Urothelium cell line (cell line): ENCODE results near the gene PLEKHO1.
A peak's percentile ranks its signal among the peaks of the same experiment; 100 is the strongest.
"Not testable (repeated sequence)": the region's sequence is repeated elsewhere in the genome, so short reads cannot be mapped to it uniquely, and the experiment has no call there.

Source experiments
- DNase-seq: peaks from one replicate; pipeline ENCODE4 v3.0.0; 2011; ENCODE audit warnings: low spot score, mixed read lengths
- FAIRE-seq: peaks from 2 replicates; lab custom pipeline; 2011; peaks lifted over from hg19 to GRCh38; lab: Jason Lieb, UNC

Gene PLEKHO1

DNA sequence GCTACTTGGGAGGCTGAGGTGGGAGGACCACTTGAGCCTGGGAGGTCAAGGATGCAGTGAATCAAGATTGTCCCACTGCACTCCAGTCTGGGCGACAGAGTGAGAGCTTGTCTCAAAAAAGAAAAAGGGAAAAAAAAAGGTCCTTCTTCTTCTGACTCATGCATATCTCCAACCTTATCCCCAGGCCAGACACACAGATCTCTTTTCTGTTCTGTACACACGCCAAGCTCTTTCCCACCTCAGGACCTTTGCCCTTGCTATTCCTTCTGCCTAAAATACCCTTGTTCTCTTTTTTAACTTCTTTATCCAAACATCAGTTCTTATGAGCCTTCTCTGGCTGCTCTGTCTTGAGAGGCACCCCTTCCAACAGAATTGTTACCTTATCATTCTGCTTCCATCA, 22.1 kb downstream of the PLEKHO1 start:
- no peak for DNase-seq
- no peak for FAIRE-seq

DNA sequence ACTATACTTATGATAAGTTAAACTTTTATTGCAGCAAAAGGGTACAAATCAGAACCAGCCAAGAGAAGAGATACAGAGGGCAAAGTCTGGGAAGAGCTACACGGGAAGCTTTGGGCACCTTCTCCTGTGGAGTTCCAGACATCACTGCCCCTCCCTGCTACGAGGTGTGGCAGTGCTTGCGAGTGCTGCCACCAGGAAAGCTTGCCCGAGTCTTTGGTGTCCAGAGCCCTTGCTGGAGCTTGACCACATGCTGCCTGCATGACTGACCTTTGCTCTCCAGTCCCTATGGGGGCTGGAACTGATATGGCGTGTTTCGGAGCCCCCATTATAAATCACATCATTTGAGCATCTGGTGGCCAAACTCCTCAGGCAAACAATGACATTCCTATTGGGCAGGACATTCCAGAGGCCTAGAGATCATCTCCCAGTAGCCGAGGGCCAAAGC, 23.4 kb downstream of the PLEKHO1 start:
- DNase-seq (no peak), FAIRE-seq (no peak)

DNA sequence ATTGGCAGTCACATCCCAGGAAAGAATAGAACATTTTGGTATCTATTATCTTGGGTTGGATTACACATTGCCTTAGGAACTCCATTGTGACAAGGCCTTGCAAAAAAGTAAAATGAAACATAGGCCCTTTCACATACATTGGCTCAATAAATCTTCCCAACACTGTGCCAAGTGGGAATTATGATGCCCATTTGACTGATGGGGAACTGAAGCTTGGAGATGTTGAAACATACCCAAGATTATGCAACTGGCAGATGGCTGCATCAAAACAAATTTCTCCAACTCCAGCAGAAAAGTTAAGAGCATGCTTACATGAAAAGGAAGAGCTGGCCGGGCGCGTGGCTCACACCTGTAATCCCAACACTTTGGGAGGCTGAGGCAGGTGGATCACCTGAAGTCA, 26.9 kb downstream of the PLEKHO1 start:
- FAIRE-seq: no peak

DNA sequence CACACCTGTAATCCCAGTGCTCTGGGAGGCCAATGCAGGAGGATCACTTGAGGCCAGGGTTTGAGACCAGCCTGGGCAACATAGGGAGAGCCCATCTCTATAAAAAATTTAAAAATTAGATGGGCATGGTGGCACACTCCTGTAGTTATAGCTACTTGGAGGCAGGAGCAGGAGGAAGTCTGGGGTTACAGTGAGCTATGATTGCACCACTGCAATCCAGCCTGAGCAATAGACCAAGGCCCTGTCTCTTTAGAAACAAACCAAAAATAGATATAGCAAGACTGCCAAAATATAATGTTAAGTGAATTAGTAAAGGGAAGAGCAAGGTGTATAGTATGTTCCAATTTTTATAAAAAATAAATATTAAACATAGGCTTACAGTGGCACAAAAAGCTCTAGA, 28.8 kb downstream of the PLEKHO1 start:
- FAIRE-seq (no peak), DNase-seq (no peak)

More for the DNA sequence above, 26.9 kb downstream of the PLEKHO1 start:
- no peak for DNase-seq

DNA sequence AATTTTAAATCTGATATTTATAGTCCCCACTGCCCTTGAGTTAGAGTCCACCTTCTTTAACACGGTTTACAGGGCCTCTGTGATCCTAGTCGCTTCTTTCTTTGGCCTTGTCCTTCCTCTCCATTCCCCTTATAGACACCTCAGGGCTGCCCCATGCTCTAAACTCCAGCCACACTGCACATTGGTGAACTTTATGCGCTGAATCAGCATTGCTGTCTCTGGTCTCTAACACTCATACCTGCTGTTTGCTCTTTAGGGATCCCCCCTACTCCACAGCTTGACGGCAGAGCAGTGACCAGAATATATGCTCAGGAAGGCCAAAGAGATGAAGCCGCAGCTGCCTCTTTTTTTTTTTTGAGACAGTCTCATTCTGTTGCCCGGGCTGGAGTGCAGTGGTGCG, 30.2 kb downstream of the PLEKHO1 start:
- DNase-seq: no peak
- FAIRE-seq: no peak

DNA sequence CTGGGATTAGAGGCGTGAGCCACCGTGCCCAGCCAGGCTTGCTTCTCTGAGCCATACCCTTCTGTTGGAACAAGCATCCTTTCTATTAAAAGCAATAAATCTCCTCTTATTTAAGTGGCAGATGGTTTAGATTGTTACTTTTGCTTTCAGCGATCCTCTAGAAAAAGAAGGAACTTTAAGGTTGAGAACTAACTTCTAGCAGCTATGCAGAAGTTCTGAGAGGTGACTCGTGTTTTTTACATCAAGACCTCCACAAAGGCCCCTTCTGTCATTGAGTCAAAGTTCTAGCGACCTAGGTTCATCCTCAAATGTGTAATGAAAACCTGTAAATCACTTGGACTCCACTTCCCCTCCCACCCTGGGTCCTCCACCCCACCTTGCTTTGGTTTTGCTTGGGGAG, 30.8 kb downstream of the PLEKHO1 start:
- no peak for DNase-seq
- FAIRE-seq: no peak

DNA sequence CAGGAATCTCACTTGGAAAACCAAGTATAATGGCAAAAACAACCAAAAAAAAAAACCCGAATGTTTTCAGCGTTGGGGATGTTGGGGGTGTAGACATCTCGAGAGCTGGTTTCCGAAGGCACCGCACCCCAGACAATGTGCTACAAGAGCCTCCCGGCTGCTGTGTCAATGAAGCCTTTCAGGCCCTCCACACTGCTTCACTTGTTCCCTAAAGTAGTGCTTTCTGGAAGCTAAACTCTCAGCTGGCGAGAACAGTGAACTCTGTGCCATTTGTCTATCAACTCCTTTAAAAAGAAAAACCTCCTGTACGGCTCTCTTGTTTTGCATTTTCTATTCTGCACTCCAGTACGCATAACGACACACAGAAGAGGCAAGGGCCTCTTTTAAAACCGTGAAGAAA, 32.5 kb downstream of the PLEKHO1 start:
- no peak for FAIRE-seq

DNA sequence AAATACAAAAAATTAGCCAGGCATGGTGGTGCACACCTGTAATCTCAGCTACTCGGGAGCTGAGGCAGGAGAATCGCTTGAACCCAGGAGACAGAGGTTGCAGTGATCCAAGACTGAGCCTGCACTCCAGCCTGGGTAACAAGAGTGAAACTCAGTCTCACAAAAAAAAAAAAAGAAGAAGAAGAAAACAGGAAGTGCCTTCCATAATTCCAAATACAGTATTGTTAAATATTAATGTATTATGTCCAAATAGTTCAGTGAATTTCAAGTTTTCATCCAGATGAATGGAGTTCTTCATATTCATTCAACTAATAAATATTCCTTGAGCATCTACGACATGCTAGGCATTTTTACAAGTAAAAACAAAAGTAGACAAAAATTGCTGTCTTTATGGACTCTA, 33.3 kb downstream of the PLEKHO1 start:
- DNase-seq (no peak), FAIRE-seq (no peak)

More for the DNA sequence above, 32.5 kb downstream of the PLEKHO1 start:
- DNase-seq: no peak

DNA sequence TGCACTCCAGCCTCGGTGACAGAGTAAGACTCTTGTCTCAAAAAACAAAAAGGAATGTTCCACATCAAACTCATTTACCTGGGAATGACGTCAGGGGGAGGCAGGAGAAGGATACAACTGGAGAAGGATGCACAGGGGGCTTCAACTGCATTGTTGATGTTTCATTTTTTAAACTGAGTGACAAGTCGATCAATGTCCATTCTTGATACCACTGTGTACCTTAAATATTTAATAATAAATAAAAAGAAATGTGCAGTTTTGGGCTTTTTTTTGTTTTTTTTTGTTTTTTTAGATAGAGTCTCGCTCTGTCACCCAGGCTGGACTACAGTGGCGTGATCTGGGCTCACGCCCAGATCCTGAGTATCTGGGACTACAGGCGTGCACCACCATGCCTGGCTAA, 35.8 kb downstream of the PLEKHO1 start:
- FAIRE-seq (no peak), DNase-seq (no peak)

DNA sequence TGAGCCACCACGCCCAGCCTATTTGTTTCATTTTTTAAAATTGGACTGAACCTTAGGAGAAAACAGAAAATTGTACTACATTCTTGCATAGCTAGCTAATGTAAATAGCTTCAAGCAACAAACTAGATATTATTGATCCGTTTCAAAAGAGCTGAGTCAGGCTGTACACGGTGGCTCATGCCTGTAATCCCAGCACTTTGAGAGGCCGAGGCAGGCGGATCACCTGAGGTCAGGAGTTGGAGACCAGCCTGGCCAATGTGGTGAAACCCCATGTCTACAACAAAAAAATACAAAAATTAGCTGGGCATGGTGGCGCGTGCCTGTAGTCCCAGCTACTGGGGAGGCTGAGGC, 36.7 kb downstream of the PLEKHO1 start:
- FAIRE-seq, DNase-seq: not testable (repeated sequence)

DNA sequence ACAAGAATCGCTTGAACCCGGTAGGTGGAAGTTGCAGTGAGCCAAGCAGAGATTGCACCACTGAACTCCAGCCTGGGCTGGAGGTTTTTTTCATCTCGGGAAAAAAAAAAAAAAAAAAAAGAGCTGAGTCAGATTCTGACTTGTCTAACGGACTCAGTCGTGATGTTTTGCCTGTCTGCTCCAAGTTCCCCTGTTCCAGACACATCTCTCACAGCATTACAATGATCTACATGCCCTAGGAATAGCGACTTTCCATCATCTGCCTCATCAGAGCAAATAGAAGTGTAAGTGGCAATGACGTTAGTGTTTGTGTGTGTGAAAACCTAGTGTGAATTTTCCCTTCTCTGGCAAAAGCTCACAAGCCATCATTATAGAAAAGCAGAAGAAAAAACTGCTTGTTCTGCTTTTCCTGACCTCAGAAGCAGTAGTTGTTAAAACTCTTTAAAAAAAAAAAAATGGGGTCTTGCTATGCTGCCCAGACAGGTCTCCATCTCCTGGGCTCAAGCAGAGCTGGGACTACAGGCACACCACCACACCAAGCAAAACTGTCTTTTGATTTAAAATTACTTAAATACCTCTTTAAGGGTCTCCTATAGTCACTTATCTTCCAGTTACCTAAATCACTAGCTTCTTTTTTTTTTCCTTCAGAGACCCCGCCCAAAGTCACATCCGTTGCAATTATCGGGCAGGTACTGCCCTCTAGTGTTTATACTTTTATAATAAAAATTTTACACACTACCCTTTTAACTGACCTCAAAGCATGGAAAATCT, 37.3 kb downstream of the PLEKHO1 start:
- no peak for FAIRE-seq
- DNase-seq: peak; percentile 64

DNA sequence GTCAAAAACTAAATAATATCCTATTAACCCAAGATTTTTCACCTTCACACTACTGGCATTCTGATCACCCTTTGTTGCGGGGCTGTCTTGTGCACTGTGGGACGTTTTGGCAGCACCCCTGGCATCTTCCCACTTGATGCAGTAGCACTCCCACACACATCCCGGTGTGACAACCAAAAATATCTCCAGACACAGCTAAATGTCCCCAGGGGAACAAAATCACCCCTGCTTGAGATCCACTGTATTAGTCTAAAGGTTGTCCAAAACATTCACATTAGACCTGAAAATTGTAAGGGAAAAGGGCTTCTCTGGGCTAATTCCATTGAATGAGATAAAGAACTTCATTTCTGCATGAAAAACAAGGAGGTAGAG, 37.8 kb downstream of the PLEKHO1 start:
- DNase-seq: no peak
- FAIRE-seq: no peak

DNA sequence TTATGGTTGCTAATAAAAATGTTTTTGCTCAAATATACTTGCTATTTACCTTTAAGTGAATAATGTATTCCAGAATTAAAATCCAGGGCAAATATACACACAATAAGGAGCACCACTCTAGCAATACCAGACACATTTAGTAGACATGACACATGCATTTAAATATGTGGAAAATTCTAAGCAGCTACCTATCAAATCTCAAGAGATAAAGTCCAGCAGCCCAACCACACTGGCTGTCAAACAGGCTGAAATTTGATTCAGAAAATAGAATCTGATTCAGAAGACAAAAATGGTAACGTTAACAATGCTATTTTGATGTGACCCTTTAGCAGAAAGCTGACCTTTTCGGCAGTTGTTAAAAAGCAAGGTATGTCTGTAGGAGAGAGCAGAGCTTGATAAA, 42.3 kb downstream of the PLEKHO1 start:
- DNase-seq (peak; percentile 69), FAIRE-seq (no peak)

DNA sequence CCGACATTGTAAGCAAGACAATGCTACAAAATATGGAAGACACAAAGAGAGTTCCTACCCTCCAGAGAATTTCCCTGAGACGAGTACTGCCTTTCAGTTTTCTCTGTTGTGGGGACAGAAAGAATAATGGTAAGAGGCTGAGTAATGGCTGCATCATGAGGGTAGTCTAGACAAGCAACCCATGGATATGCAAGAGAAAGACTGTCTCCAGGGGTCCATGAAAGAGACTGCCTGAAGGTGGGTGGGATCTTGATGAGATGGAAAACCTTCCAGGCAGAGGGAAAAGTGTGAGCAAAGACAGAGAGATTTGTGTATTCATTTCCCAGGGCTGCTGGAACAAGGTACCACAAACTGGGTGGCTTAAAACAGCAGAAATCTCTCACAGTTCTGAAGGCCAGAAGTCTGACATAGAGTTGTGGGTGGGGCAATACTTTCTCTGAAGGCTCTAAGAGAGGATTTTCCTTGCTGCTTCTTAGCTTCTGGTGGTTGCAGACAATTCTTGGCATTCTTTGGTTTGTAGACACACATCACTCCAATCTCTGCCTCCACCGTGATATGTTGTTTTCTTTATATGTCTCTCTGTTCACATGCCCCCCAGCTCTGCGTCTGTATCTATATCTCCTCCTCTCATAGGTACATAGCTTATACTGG, 44.8 kb downstream of the PLEKHO1 start:
- no peak for FAIRE-seq
- no peak for DNase-seq

DNA sequence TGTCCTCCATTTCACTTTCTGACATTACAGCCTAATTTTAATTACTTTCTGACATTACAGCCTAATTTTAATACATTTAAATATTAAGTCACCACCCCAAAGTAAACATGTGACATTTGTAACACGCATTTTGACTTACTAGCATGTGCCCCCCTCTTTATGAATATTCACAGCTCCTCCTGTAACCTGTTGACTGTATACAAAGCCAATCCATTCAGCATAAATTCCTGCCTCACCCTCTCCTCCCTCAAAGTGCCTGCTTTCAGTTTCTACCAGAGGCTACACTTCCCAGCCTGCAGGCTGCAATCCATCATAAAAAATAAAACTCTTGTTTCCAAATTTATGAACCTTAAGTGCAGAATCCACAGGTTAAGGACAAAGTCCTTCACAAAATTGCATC, 46.7 kb downstream of the PLEKHO1 start:
- FAIRE-seq: no peak

DNA sequence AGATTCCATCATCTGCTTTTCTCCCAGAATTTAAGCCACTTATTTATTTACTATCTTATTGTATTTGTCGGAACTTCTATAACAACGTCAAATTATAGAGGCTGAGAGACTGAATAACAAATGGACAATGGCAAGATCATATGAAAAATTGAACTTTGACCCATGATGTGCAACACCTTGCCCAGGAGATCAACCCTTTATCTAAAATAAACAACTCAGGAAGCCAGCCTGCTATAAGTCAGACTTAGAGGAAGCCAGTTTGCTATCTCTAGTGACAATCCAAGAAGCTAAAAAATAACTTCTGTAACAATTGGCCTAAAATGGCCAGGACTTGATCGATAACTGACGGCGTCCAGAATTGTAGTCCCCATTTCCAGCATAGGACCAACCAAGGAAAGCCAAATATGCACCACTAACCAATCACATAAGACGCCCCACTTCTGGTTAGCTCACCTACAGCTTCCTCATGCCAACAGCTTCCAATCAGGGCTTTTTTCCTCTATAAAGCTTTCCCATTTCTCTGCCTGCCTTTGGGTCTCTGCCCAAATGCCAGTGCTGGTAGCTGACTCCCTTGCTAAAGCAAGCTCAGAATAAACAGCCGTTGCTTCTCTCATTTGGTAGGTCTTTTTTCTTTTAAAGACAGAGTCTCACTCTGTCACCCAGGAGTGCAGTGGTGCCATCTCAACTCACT, 57.7 kb downstream of the PLEKHO1 start:
- no peak for DNase-seq
- FAIRE-seq: no peak

More for the DNA sequence above, 46.7 kb downstream of the PLEKHO1 start:
- no peak for DNase-seq

DNA sequence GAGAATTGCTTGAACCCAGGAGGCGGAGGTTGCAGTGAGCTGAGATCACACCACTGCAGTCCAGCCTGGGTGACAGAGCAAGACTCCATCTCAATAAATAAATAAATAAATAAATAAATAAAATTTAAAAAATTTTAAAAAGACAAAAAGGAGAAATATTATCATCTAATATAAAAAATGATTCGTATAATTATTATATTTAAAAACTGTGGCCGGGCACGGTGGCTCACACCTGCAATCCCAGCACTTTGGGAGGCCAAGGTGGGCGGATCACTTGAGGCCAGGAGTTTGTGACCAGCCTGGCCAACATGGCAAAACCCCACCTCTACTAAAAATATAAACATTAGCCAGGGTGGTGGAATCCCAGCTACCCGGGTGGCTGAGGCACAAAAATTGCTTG, 58.7 kb downstream of the PLEKHO1 start:
- FAIRE-seq, DNase-seq: not testable (repeated sequence)
